ENCODE data around the gene ALKBH8.
"Not testable (repeated sequence)": the region's sequence is repeated elsewhere in the genome, so short reads cannot be mapped to it uniquely, and the experiment has no call there.

Gene ALKBH8

GRCh38 chr11:107538821-107539220 is 26.7 kb downstream of the ALKBH8 start:
- Histone ChIP-seq H3K9me3 (ENCODE audit: insufficient read depth, low read length) (no peaks in the 10 kb centered on the region), H3K36me3 (ENCODE audit: low read length) (no peaks in the 10 kb centered on the region), H2AFZ (ENCODE audit: low read depth, low read length, severe bottlenecking) (no peak overlapping the region), H3K27me3 (ENCODE audit: low read length) (no peaks in the 10 kb centered on the region), H3K79me2 (ENCODE audit: insufficient read depth, low read length) (no peaks in the 10 kb centered on the region), H3K9me2 (replicated peaks; ENCODE audit: insufficient read depth, low read length) (no peaks in the 10 kb centered on the region), H3F3A (ENCODE audit: insufficient read depth) (no peaks in the 10 kb centered on the region), H3K9ac (ENCODE audit: low read length) (no peak overlapping the region), H3K4me2 (ENCODE audit: low read depth, low read length, poor library complexity, severe bottlenecking) (no peak overlapping the region), H3K4me3 (ENCODE audit: insufficient read depth, low read length, poor library complexity, severe bottlenecking) (no peak overlapping the region), H3K27ac (ENCODE audit: low read depth, low read length) (no peak overlapping the region), H4K20me1 (ENCODE audit: low read depth, low read length) (no peaks in the 10 kb centered on the region)
- TF ChIP-seq EZH2phosphoT487 (conservative IDR thresholded peaks at IDR 0.05; ENCODE audit: low read length) (no peak), CTCF (IDR thresholded peaks at IDR 0.05; ENCODE audit: insufficient read depth, low read length, poor library complexity, severe bottlenecking) (no peak)

GRCh38 chr11:107538239-107538638 is 27.3 kb downstream of the ALKBH8 start:
- no peaks in the 10 kb centered on the region for H3K9me2 ChIP-seq (replicated peaks; ENCODE audit: insufficient read depth, low read length)
- H3K36me3 ChIP-seq (ENCODE audit: low read length), result no peaks in the 10 kb centered on the region
- no peak overlapping the region for H3K27ac ChIP-seq (ENCODE audit: low read depth, low read length)
- no peaks in the 10 kb centered on the region for H3K9me3 ChIP-seq (ENCODE audit: insufficient read depth, low read length)
- H2AFZ ChIP-seq (ENCODE audit: low read depth, low read length, severe bottlenecking), result no peak overlapping the region
- H3K27me3 ChIP-seq (ENCODE audit: low read length), result no peaks in the 10 kb centered on the region
- no peaks in the 10 kb centered on the region for H3F3A ChIP-seq (ENCODE audit: insufficient read depth)
- H4K20me1 ChIP-seq (ENCODE audit: low read depth, low read length), result no peaks in the 10 kb centered on the region
- no peak overlapping the region for H3K4me2 ChIP-seq (ENCODE audit: low read depth, low read length, poor library complexity, severe bottlenecking)
- no peak for TF ChIP-seq CTCF (IDR thresholded peaks at IDR 0.05; ENCODE audit: insufficient read depth, low read length, poor library complexity, severe bottlenecking)
- TF ChIP-seq EZH2phosphoT487 (conservative IDR thresholded peaks at IDR 0.05; ENCODE audit: low read length), result no peak
- H3K9ac ChIP-seq (ENCODE audit: low read length), result no peak overlapping the region
- H3K4me3 ChIP-seq (ENCODE audit: insufficient read depth, low read length, poor library complexity, severe bottlenecking), result no peak overlapping the region
- H3K79me2 ChIP-seq (ENCODE audit: insufficient read depth, low read length), result no peaks in the 10 kb centered on the region

GRCh38 chr11:107537155-107537554 is 28.4 kb downstream of the ALKBH8 start:
- not testable (repeated sequence) for H3K9me3 ChIP-seq (ENCODE audit: insufficient read depth, low read length); H3F3A ChIP-seq (ENCODE audit: insufficient read depth); H3K4me3 ChIP-seq (ENCODE audit: insufficient read depth, low read length, poor library complexity, severe bottlenecking); H3K79me2 ChIP-seq (ENCODE audit: insufficient read depth, low read length); H3K27me3 ChIP-seq (ENCODE audit: low read length); H3K9ac ChIP-seq (ENCODE audit: low read length); H4K20me1 ChIP-seq (ENCODE audit: low read depth, low read length); H3K9me2 ChIP-seq (replicated peaks; ENCODE audit: insufficient read depth, low read length); H3K27ac ChIP-seq (ENCODE audit: low read depth, low read length); H3K36me3 ChIP-seq (ENCODE audit: low read length); H3K4me2 ChIP-seq (ENCODE audit: low read depth, low read length, poor library complexity, severe bottlenecking); H2AFZ ChIP-seq (ENCODE audit: low read depth, low read length, severe bottlenecking)

- TF ChIP-seq EZH2phosphoT487 (conservative IDR thresholded peaks at IDR 0.05; ENCODE audit: low read length) (no peak), CTCF (IDR thresholded peaks at IDR 0.05; ENCODE audit: insufficient read depth, low read length, poor library complexity, severe bottlenecking) (no peak)
Observed at GRCh38 chr11:107526197-107526596, 39.3 kb downstream of the ALKBH8 start.

More at GRCh38 chr11:107526197-107526596, 39.3 kb downstream of the ALKBH8 start:
- no peaks in the 10 kb centered on the region for H3K9me2 ChIP-seq (replicated peaks; ENCODE audit: insufficient read depth, low read length)
- H3K27me3 ChIP-seq (ENCODE audit: low read length), result no peaks in the 10 kb centered on the region
- peaks cover 16% of the 10 kb centered on the region; the same call in 1 of the 2 replicates for H3K36me3 ChIP-seq (ENCODE audit: low read length)
- no peaks in the 10 kb centered on the region for H4K20me1 ChIP-seq (ENCODE audit: low read depth, low read length)
- no peak overlapping the region for H3K4me3 ChIP-seq (ENCODE audit: insufficient read depth, low read length, poor library complexity, severe bottlenecking)
- no peak overlapping the region for H3K4me2 ChIP-seq (ENCODE audit: low read depth, low read length, poor library complexity, severe bottlenecking)
- no peak overlapping the region for H3K27ac ChIP-seq (ENCODE audit: low read depth, low read length)
- no peaks in the 10 kb centered on the region for H3F3A ChIP-seq (ENCODE audit: insufficient read depth)
- H2AFZ ChIP-seq (ENCODE audit: low read depth, low read length, severe bottlenecking), result no peak overlapping the region
- no peaks in the 10 kb centered on the region for H3K9me3 ChIP-seq (ENCODE audit: insufficient read depth, low read length)
- no peaks in the 10 kb centered on the region for H3K79me2 ChIP-seq (ENCODE audit: insufficient read depth, low read length)
- H3K9ac ChIP-seq (ENCODE audit: low read length), result no peak overlapping the region
